H1 (cell line): ENCODE measurements around the gene RAD51B. TPM values are rescaled to one million over a fixed set of nuclear protein-coding genes. Genes with fewer than 3 reads are reported as not detected.

Experiments used
- CTCF ChIA-PET: fragments of 300-600 bp; sonication (Branson Sonifier 250); formaldehyde crosslinking; loops from one replicate; lab custom pipeline; 2021; ENCODE audit not compliant: partially characterized antibody; lab: Charles Lee
- POLR2A ChIA-PET: fragments of 300-600 bp; sonication (Branson Sonifier 250); formaldehyde crosslinking; loops from one replicate; lab custom pipeline; 2021; ENCODE audit warnings: inconsistent platforms; ENCODE audit not compliant: partially characterized antibody; lab: Charles Lee
- DNase-seq, 2 experiments: peaks; one replicate each; pipeline versions ENCODE4 v3.0.0 to v3.0.0-alpha.2; 2010 to 2022; ENCODE audit warnings: low spot score in 2 of 2, low read depth in 1 of 2, mixed read lengths in 1 of 2
- FAIRE-seq: peaks from 2 replicates; lab custom pipeline; 2011; peaks lifted over from hg19 to GRCh38; lab: Jason Lieb, UNC
- H2AFZ ChIP-seq: 2 replicates; pipeline ENCODE4 v1.8.1; 2012; ENCODE audit warnings: low read length, inconsistent platforms
- H2AK5ac ChIP-seq: 2 replicates; pipeline ENCODE4 v1.6.1; 2013; ENCODE audit warnings: low read depth, low read length
- H2BK120ac ChIP-seq: replicated peaks from 2 replicates; pipeline ENCODE3; 2013; ENCODE audit warnings: low read depth, low read length, inconsistent platforms
- H2BK12ac ChIP-seq: 2 replicates; pipeline ENCODE4 v1.6.1; 2013; ENCODE audit warnings: low read depth, low read length
- H2BK15ac ChIP-seq: 2 replicates; pipeline ENCODE4 v1.6.1; 2013; ENCODE audit warnings: low read length
- H2BK20ac ChIP-seq: 2 replicates; pipeline ENCODE4 v1.6.1; 2013; ENCODE audit warnings: low read length
- H2BK5ac ChIP-seq: 2 replicates; pipeline ENCODE4 v1.6.1; 2013; ENCODE audit warnings: low read depth, low read length
- H3K14ac ChIP-seq: 2 replicates; pipeline ENCODE4 v1.6.1; 2013; ENCODE audit warnings: inconsistent platforms; ENCODE audit not compliant: insufficient read length
- H3K18ac ChIP-seq: 2 replicates; pipeline ENCODE4 v1.6.1; 2013; ENCODE audit warnings: low read length; ENCODE audit errors: extremely low read depth
- H3K23ac ChIP-seq: 2 replicates; pipeline ENCODE4 v1.6.1; 2013; ENCODE audit warnings: inconsistent platforms; ENCODE audit not compliant: insufficient read length
- H3K23me2 ChIP-seq: 2 replicates; pipeline ENCODE4 v1.6.1; 2013; ENCODE audit warnings: low read depth, low read length
- H3K27ac ChIP-seq: 2 replicates; pipeline ENCODE4 v1.6.1; 2011; ENCODE audit warnings: low read depth, low read length, inconsistent platforms
- H3K27me3 ChIP-seq, 4 experiments: replicated peaks in 1 of 4; 1 replicate in 1 of 4; 2 replicates in 3 of 4; pipeline versions ENCODE4 v1.6.1 to v1.8.1; 2011 to 2013; ENCODE audit warnings: low read length in 3 of 4, mild to moderate bottlenecking in 3 of 4, inconsistent platforms in 2 of 4, mixed read lengths in 2 of 4, moderate library complexity in 1 of 4; ENCODE audit not compliant: control insufficient read depth in 3 of 4, insufficient read depth in 3 of 4; ENCODE audit errors: extremely low read depth in 1 of 4
- H3K36me3 ChIP-seq, 4 experiments: 2 replicates each; pipeline versions ENCODE4 v1.6.1 to v1.8.1; 2011 to 2013; ENCODE audit warnings: mild to moderate bottlenecking in 4 of 4, low read length in 3 of 4, moderate library complexity in 2 of 4, control low read depth in 1 of 4, inconsistent platforms in 1 of 4; ENCODE audit not compliant: insufficient read depth in 4 of 4, control insufficient read depth in 2 of 4
- H3K4ac ChIP-seq: replicated peaks from 2 replicates; pipeline ENCODE3; 2013; ENCODE audit warnings: low read length, low read depth, mixed read lengths, inconsistent platforms; ENCODE audit not compliant: insufficient read length
- H3K4me1 ChIP-seq, 4 experiments: replicated peaks in 1 of 4; 1 replicate in 1 of 4; 2 replicates in 3 of 4; pipeline versions ENCODE4 v1.6.1 to v1.8.1; 2011 to 2013; ENCODE audit warnings: low read length in 3 of 4, inconsistent platforms in 2 of 4, mixed read lengths in 1 of 4; ENCODE audit not compliant: insufficient read depth in 4 of 4, control insufficient read depth in 3 of 4
- H3K4me2 ChIP-seq, 2 experiments: 2 replicates each; pipeline versions ENCODE4 v1.6.1 to v1.8.1; 2011 to 2013; ENCODE audit warnings: low read depth in 2 of 2, low read length in 2 of 2, control low read depth in 1 of 2, inconsistent platforms in 1 of 2, mild to moderate bottlenecking in 1 of 2; ENCODE audit not compliant: insufficient read depth in 1 of 2
- H3K4me3 ChIP-seq, 4 experiments: fragments of 200-600, 300-600 bp in 1 of 4; sonication (generic), shearing (Covaris generic), sonication (Bioruptor Twin) in 1 of 4; 2 replicates each; pipeline versions ENCODE4 v1.5.1 to v1.8.1; 2011 to 2016; ENCODE audit warnings: low read length in 4 of 4, low read depth in 3 of 4, control low read depth in 2 of 4, inconsistent platforms in 2 of 4, mild to moderate bottlenecking in 2 of 4, mixed read lengths in 1 of 4, moderate library complexity in 1 of 4; ENCODE audit not compliant: insufficient read depth in 2 of 4; ENCODE audit errors: extremely low read depth in 1 of 4
- H3K56ac ChIP-seq: replicated peaks from 2 replicates; pipeline ENCODE3; 2013; ENCODE audit warnings: low read depth, mild to moderate bottlenecking, mixed read lengths, low read length, inconsistent platforms; ENCODE audit not compliant: insufficient read length
- H3K79me1 ChIP-seq: 2 replicates; pipeline ENCODE4 v1.6.1; 2013; ENCODE audit warnings: low read depth, low read length, control low read depth
- H3K79me2 ChIP-seq, 2 experiments: 2 replicates each; pipeline versions ENCODE4 v1.6.1 to v1.8.1; 2012 to 2013; ENCODE audit warnings: low read length in 2 of 2, mild to moderate bottlenecking in 2 of 2, inconsistent platforms in 1 of 2; ENCODE audit not compliant: insufficient read depth in 2 of 2, control insufficient read depth in 1 of 2
- H3K9ac ChIP-seq, 4 experiments: replicated peaks in 1 of 4; 1 replicate in 1 of 4; 2 replicates in 3 of 4; pipeline versions ENCODE4 v1.6.1 to v1.8.1; 2011 to 2013; ENCODE audit warnings: low read depth in 3 of 4, low read length in 3 of 4, control low read depth in 2 of 4, mild to moderate bottlenecking in 2 of 4, moderate library complexity in 2 of 4, inconsistent platforms in 1 of 4; ENCODE audit errors: extremely low read depth in 1 of 4
- H3K9me3 ChIP-seq, 2 experiments: 2 replicates each; pipeline versions ENCODE4 v1.6.1 to v1.8.1; 2012 to 2013; ENCODE audit warnings: mild to moderate bottlenecking in 2 of 2, moderate library complexity in 2 of 2, control low read depth in 1 of 2, inconsistent platforms in 1 of 2, low read depth in 1 of 2, low read length in 1 of 2, mixed read lengths in 1 of 2; ENCODE audit not compliant: insufficient read depth in 2 of 2
- H4K20me1 ChIP-seq, 2 experiments: replicated peaks in 1 of 2; 2 replicates each; pipeline versions ENCODE3 to v1.8.1; 2011 to 2013; ENCODE audit warnings: inconsistent platforms in 2 of 2, low read length in 2 of 2, mild to moderate bottlenecking in 1 of 2; ENCODE audit not compliant: insufficient read depth in 2 of 2, control insufficient read depth in 1 of 2
- H4K5ac ChIP-seq: 2 replicates; pipeline ENCODE4 v1.6.1; 2013; ENCODE audit warnings: low read length, low read depth, mixed read lengths, inconsistent platforms; ENCODE audit not compliant: insufficient read length
- H4K8ac ChIP-seq: 2 replicates; pipeline ENCODE4 v1.8.0; 2013; ENCODE audit warnings: mild to moderate bottlenecking, moderate library complexity, low read length, inconsistent platforms; ENCODE audit not compliant: insufficient read depth; ENCODE audit errors: extremely low read depth
- H4K91ac ChIP-seq: replicated peaks from 2 replicates; pipeline ENCODE3; 2013; ENCODE audit warnings: low read length, mixed read lengths, inconsistent platforms; ENCODE audit not compliant: insufficient read length
- EP300 ChIP-seq, 2 experiments: IDR thresholded peaks; 1 replicate in 1 of 2; 2 replicates in 1 of 2; pipeline ENCODE4 v1.6.1; 2011 to 2012; ENCODE audit warnings: low read depth in 2 of 2, low read length in 2 of 2, mild to moderate bottlenecking in 2 of 2, borderline replicate concordance in 1 of 2, inconsistent platforms in 1 of 2, moderate library complexity in 1 of 2
- HDAC6 ChIP-seq: IDR thresholded peaks from one replicate; pipeline ENCODE4 v1.7.1; 2012; ENCODE audit warnings: low read depth, mild to moderate bottlenecking, inconsistent platforms, low read length, moderate library complexity
- NRF1 ChIP-seq: IDR thresholded peaks from 2 replicates; pipeline ENCODE4 v1.6.1; 2011; ENCODE audit warnings: mild to moderate bottlenecking, low read depth, low read length, improper control_type of control experiment
- PHF8 ChIP-seq: fragments of 200-600 bp; sonication (generic); conservative IDR thresholded peaks from 2 replicates; pipeline ENCODE4 v1.7.1; 2012; ENCODE audit warnings: low read depth, mild to moderate bottlenecking, inconsistent platforms, low read length, moderate library complexity
- POU5F1 ChIP-seq: IDR thresholded peaks from 2 replicates; pipeline ENCODE4 v1.6.1; 2011; ENCODE audit warnings: low read depth, mild to moderate bottlenecking, low read length, moderate library complexity
- RAD21 ChIP-seq, 2 experiments: IDR thresholded peaks in 1 of 2; conservative IDR thresholded peaks in 1 of 2; 2 replicates each; pipeline ENCODE4 v1.6.1; 2011; ENCODE audit warnings: low read depth in 2 of 2, low read length in 2 of 2, improper control_type of control experiment in 1 of 2, inconsistent platforms in 1 of 2, mild to moderate bottlenecking in 1 of 2, moderate library complexity in 1 of 2
- RNF2 ChIP-seq: fragments of 200-900, 300-1000 bp; sonication (generic); IDR thresholded peaks from 2 replicates; pipeline ENCODE4 v1.7.1; 2016; ENCODE audit warnings: borderline replicate concordance, low read depth, mild to moderate bottlenecking, antibody characterized with exemption, low read length; ENCODE audit not compliant: poor library complexity, severe bottlenecking; ENCODE audit errors: missing control alignments
- SIN3A ChIP-seq, 2 experiments: IDR thresholded peaks in 1 of 2; conservative IDR thresholded peaks in 1 of 2; 2 replicates each; pipeline ENCODE4 v1.6.1; 2011 to 2012; ENCODE audit warnings: low read length in 2 of 2, improper control_type of control experiment in 1 of 2, low read depth in 1 of 2, mild to moderate bottlenecking in 1 of 2
- TEAD4 ChIP-seq: IDR thresholded peaks from 2 replicates; pipeline ENCODE4 v1.6.1; 2012; ENCODE audit warnings: low read depth, low read length, inconsistent platforms, mixed read lengths
- YY1 ChIP-seq: IDR thresholded peaks from 2 replicates; pipeline ENCODE4 v1.6.1; 2011; ENCODE audit warnings: low read depth, mild to moderate bottlenecking, low read length
- ZNF274 ChIP-seq: IDR thresholded peaks from 2 replicates; pipeline ENCODE4 v1.7.0; 2012; ENCODE audit warnings: low read length, borderline replicate concordance; ENCODE audit errors: extremely low read depth
- WGBS, 2 experiments: shearing (Covaris generic) in 1 of 2; methylation state at CpG; one replicate each; pipeline versions ENCODE4 v1.1.6 to v1.1.7; 2013 to 2015; ENCODE audit warnings: low lambda C conversion rate in 2 of 2, mixed read lengths in 2 of 2, inconsistent platforms in 1 of 2, low coverage in 1 of 2, missing lambda C conversion rate in 1 of 2; ENCODE audit not compliant: insufficient replicate concordance in 2 of 2, insufficient coverage in 1 of 2, insufficient read length in 1 of 2; ENCODE audit errors: extremely low coverage in 1 of 2, missing lambda C conversion rate in 1 of 2; 5-methylcytosine and 5-hydroxymethylcytosine counted together
- polyA plus RNA-seq, 7 experiments: library from polyadenylated mRNA; depleted of rRNA in 3 of 7; stranded (reverse) in 5 of 7; unstranded in 2 of 7; fragments of >200 nt in 5 of 7; fragments of 200-250 nt in 2 of 7; gene quantifications; 1 replicate in 5 of 7; 2 replicates in 1 of 7; 4 replicates in 1 of 7; pipeline versions ENCODE4 v1.2.1 to v1.2.3, GENCODE V29; 2011 to 2013; ENCODE audit warnings: missing spikeins in 2 of 7, mixed read lengths in 2 of 7
- total RNA-seq: library from RNA; stranded (reverse); fragmentation: NEBNext Ultra II Directional; extraction: Animal tissue kit (Norgen Biotek cat#: 25700); gene quantifications from 2 replicates; pipeline ENCODE4 v1.2.1, GENCODE V29; 2021

Gene RAD51B
- total and polyA plus RNA-seq, 2 of the 8 experiments (the other 6 are each of a cell fraction or from before 2014, with no cell fraction given) = 3.9 to 14.9 TPM

DNA sequence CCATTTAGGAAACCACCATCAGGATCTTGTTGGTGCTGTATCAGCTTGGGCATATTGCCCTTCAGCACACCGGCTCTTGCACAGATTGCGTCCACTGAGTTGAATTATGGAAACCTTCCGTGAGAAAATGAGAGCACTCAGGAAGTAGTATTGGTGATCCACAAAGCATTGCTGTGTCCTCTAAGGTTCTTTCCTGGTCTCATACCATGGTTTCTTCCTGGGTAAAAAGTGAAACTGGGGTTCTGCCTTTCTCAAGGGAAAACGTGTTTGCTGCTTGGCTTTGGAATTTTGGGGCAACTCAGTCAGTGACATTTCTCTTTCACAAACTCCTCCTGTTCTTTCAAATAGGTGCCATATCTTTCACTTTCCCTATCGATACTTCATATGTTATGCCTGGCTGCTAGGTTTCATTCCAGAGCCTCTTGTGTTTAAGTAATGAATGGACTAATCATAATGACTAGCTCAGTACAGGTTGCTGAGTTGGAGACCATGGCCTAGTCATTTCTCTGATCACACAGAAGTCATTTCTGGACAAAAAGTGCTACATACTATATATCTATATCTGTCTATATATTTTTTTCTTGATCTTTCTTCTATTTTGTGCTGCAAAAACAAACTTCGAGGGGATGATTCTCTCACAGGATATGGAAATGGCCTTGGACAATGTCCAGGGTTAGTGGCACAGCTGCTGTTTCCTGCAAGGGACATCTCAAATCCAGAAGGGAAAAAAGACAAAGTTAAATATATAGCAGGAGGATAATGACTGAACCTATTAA lies 549.9 kb downstream of the RAD51B start:
- WGBS, 2 experiments = 91% methylated on average over 6 of the region's 6 CpGs; no CpG with 5 or more reads in 1 of the 2 experiments
- CTCF ChIA-PET = interaction anchor here (1.9 kb wide), 1 partner anchor 447 kb away, joined by 5 read pairs; no protein-coding TSS in a partner anchor
- TF ChIP-seq RAD21 (IDR thresholded peaks at IDR 0.05 in 1 of 2, conservative IDR thresholded peaks at IDR 0.05 in 1 of 2; ENCODE audit: low read depth in 2 of 2, low read length in 2 of 2) (no peak), TEAD4 (no peak), HDAC6 (no peak), ZNF274 (no peak), POU5F1 (no peak), RNF2 (no peak), YY1 (no peak), SIN3A (conservative IDR thresholded peaks at IDR 0.05 in 1 of 2, IDR thresholded peaks at IDR 0.05 in 1 of 2; ENCODE audit: low read depth in 1 of 2, low read length in 2 of 2) (no peak), PHF8 (no peak), NRF1 (no peak), EP300 (IDR thresholded peaks at IDR 0.05; ENCODE audit: borderline replicate concordance in 1 of 2, low read depth in 2 of 2, low read length in 2 of 2) (no peak)

More for the DNA sequence above, 549.9 kb downstream of the RAD51B start:
- Histone ChIP-seq H3K14ac (no peak overlapping the region), H3K4me1 (peaks cover 2 to 12% (median 6%) of the 10 kb centered on the region in 4 experiments; a peak in 5 of 7 replicates), H4K8ac (no peak overlapping the region), H4K20me1 (no peaks in the 10 kb centered on the region), H3K23ac (no peak overlapping the region), H2BK12ac (no peak overlapping the region), H3K56ac (no peak overlapping the region), H2BK120ac (no peak overlapping the region), H4K91ac (no peak overlapping the region), H2BK5ac (no peak overlapping the region), H3K9me3 (no peaks in the 10 kb centered on the region), H3K23me2 (no peaks in the 10 kb centered on the region), H3K79me2 (no peaks in the 10 kb centered on the region), H3K4ac (no peak overlapping the region), H3K9ac (no peak overlapping the region), H3K79me1 (no peaks in the 10 kb centered on the region), H3K4me3 (no peak overlapping the region), H2BK15ac (no peak overlapping the region), H3K18ac (no peak overlapping the region), H3K36me3 (no peaks in the 10 kb centered on the region), H2AK5ac (no peak overlapping the region), H2AFZ (no peak overlapping the region), H2BK20ac (no peak overlapping the region), H3K4me2 (no peak overlapping the region), H3K27me3 (no peaks in the 10 kb centered on the region; a peak in 2 of 7 replicates), H4K5ac (no peak overlapping the region), H3K27ac (no peak overlapping the region)
- FAIRE-seq (no peak), DNase-seq (no peak)
- POLR2A ChIA-PET = interaction anchor here (1.9 kb wide), 1 partner anchor 421 kb away, joined by 4 read pairs; no protein-coding TSS in a partner anchor
